IPS-15b (cell line): ENCODE results near the gene EARS2.

Experiments used
- H3K27me3 ChIP-seq: one replicate; pipeline ENCODE4 v1.6.1; 2013; ENCODE audit warnings: low read length; ENCODE audit not compliant: control insufficient read depth, insufficient read depth
- H3K36me3 ChIP-seq: one replicate; pipeline ENCODE4 v1.6.1; 2013; ENCODE audit warnings: low read length; ENCODE audit not compliant: control insufficient read depth, insufficient read depth
- H3K4me1 ChIP-seq: one replicate; pipeline ENCODE4 v1.6.1; 2013; ENCODE audit warnings: mild to moderate bottlenecking, low read length; ENCODE audit not compliant: control insufficient read depth, insufficient read depth
- H3K4me3 ChIP-seq: one replicate; pipeline ENCODE4 v1.5.1; 2013; ENCODE audit warnings: low read depth, low read length
- H3K9ac ChIP-seq: one replicate; pipeline ENCODE4 v1.6.1; 2013; ENCODE audit warnings: low read depth, mild to moderate bottlenecking, low read length
- H3K9me3 ChIP-seq: one replicate; pipeline ENCODE4 v1.6.1; 2013; ENCODE audit warnings: mild to moderate bottlenecking, low read length; ENCODE audit not compliant: control insufficient read depth, insufficient read depth

Gene EARS2

DNA sequence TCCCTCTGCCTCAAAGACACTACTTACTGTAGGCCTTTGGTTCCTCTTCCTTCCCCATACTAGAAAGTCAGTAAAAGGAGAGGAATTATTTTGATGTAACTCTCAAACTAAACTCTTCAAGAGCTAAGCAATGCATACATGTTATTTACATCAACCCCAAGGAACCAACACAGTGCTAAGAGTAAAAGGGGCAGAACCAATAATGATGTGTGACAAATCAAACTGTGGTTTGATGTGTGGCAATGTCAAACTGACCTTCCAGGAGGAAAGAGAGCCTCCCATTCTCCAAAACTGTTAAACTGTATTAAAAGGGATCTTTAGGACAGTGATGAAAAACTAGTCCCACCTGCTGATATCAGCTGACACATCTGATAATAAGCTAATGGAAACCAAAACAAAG, 23.2 kb upstream of the EARS2 start:
- Histone ChIP-seq H3K27me3 (no peaks in the 10 kb centered on the region), H3K36me3 (peaks cover 38% of the 10 kb centered on the region), H3K9ac (no peak overlapping the region), H3K4me3 (no peak overlapping the region), H3K4me1 (no peaks in the 10 kb centered on the region), H3K9me3 (no peaks in the 10 kb centered on the region)

DNA sequence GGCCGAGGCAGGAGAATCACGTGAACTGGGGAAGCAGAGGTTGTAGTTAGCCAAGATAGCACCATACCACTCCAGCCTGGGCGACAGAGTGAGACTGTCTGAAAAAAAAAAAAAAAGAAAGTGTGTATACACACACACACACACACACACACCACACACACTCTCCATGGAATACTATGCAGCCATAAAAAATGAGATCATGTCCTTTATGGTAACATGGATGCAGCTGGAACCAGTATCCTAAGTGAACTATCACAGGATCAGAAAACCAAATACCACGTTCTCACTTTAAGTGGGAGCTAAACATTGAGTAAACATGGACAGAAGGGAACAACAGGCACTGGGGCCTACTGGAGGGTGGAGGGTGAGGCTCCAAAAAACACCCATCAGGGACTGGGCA, 22.2 kb upstream of the EARS2 start:
- Histone ChIP-seq H3K9ac (no peak overlapping the region), H3K4me1 (no peaks in the 10 kb centered on the region), H3K27me3 (no peaks in the 10 kb centered on the region), H3K36me3 (peaks cover 33% of the 10 kb centered on the region), H3K9me3 (no peaks in the 10 kb centered on the region), H3K4me3 (no peak overlapping the region)

DNA sequence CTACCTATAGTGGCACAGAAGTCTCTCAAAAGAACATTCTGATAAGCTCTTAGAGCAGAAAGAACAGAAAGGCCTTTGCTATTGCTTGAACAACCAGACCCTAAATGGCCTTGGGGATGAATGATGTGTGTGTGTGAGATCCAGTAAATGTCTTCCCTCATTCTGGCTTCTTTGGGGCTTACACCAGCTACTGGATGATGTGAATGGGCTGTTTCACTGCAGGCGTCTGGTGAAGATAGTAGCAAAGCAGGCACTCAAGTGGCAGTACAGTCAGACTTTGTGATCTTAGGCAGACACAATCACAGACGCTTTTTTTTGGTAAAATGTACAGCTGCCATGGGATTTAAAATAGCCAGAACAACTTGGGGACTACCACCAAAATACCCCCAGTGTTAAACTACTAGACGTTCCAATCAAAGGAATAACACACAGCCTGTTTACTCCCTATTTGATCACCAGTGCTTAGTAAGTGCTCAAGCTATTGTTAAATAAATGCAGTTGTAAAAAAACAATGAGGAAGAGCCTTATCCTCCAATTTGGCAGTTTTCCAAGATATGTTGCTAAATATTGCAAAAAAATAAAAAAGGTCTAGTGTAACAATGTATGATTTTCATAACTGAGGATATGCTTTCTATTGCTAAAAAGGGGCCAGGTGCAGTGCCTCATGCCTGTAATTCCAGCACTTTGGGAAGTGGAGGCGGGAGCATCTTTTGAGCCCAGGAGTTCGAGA, 21.1 kb upstream of the EARS2 start:
- H3K27me3 ChIP-seq: no peaks in the 10 kb centered on the region
- H3K9ac ChIP-seq: no peak overlapping the region
- no peaks in the 10 kb centered on the region for H3K9me3 ChIP-seq
- no peak overlapping the region for H3K4me3 ChIP-seq
- peaks cover 39% of the 10 kb centered on the region for H3K36me3 ChIP-seq
- no peaks in the 10 kb centered on the region for H3K4me1 ChIP-seq

DNA sequence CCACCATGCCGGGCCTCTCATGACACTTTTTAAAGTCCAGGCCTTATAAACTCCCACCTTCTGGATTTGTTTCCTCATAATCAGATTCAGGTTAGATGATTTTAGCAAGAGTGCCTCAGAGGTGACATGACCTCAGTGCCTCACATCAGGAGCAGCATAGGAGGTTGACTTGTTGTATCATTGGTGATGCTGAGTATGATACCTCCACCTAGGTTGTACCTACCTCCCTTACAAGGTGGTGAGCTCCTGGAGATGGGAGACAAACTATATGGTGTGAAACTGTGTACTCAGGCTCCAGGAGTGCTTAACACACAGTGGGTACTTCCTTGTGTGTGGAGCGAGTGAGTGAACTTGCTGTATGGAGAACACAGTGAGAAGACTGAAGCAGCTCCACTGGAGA, 20.3 kb upstream of the EARS2 start:
- no peak overlapping the region for H3K9ac ChIP-seq
- peaks cover 43% of the 10 kb centered on the region for H3K36me3 ChIP-seq
- no peaks in the 10 kb centered on the region for H3K27me3 ChIP-seq
- no peaks in the 10 kb centered on the region for H3K4me1 ChIP-seq
- no peaks in the 10 kb centered on the region for H3K9me3 ChIP-seq
- no peak overlapping the region for H3K4me3 ChIP-seq

DNA sequence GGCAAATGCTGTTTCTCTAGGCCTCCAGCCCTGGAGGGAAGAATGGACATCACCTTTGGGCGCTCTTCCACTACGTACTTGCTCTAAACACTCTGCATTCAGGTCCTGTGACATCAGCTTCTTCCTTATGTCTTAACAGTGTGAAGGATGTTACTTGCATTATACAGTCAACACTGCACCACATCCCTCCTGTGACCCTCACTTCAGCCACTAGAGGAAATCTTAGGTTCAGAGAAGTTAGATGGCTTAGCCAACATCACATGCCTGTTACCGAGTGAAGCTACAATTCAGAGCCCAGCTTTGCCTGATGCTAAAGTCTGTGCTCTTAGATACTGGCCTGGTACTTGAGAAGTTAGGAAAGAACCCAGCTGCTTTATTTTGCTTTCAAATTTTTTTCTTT, 18.7 kb upstream of the EARS2 start:
- H3K4me3 ChIP-seq: no peak overlapping the region
- no peaks in the 10 kb centered on the region for H3K4me1 ChIP-seq
- no peak overlapping the region for H3K9ac ChIP-seq
- no peaks in the 10 kb centered on the region for H3K9me3 ChIP-seq
- no peaks in the 10 kb centered on the region for H3K27me3 ChIP-seq
- H3K36me3 ChIP-seq: peaks cover 40% of the 10 kb centered on the region

DNA sequence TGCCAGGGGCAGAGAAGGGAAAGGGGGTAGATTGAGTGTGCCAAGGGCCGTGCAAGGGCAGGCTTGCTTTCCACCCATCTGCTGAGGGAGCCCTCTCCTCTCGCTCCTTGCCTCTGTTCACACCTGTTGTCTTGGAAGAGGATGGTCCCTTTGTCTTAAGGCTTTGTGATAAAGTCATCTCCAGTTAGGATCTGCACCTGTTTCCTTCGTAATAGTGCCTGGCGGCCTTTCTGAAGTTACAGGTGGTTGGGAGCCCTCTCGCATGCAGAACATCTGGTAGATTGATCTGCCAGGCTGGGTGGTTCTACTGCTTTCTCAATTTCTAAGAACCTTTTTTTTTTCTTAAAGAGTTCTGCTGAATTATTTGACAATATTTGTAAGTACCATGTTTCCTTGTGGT, 16.7 kb upstream of the EARS2 start:
- Histone ChIP-seq H3K4me1 (no peaks in the 10 kb centered on the region), H3K36me3 (peaks cover 37% of the 10 kb centered on the region), H3K9ac (no peak overlapping the region), H3K9me3 (no peaks in the 10 kb centered on the region), H3K27me3 (no peaks in the 10 kb centered on the region), H3K4me3 (no peak overlapping the region)

DNA sequence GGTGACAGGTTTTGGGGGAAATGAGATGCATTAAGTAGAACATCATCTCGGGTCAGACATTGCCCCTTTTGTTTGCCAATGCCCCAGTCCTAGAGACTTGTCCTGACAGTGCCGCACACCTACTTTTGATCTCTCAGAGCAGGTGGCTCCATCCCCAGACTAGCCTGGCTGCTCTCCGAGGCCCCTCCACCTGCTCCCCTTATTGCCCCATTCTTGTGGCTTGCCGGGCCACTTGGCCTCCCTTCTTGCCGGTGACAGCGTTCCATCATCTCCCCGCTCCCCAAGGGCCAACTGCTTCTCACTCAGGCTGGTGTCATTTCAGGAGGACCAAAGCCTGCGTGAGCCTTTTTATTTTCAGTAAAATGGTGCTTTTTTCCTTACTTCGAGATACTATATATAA, 15.2 kb upstream of the EARS2 start:
- Histone ChIP-seq H3K4me1 (no peaks in the 10 kb centered on the region), H3K36me3 (peaks cover 42% of the 10 kb centered on the region), H3K9me3 (no peaks in the 10 kb centered on the region)

DNA sequence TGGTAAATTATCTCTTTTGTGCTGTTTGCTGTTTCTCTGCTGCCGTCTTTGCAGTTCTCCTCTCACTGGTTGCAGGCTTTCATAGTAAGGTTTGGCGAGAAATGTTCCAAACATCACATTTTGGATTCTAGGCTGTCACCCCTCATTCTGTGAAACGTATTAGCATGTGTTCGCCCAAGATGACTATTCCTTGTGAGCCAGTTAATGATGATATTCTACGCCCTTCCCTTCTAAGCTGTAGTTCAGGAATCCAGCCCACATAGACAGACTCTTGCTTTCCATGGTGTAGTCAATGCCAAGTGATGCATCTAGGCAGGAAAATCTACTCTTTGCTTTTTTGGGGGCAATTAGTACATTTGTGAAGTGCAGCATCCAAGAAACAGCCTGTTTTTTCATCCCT, 14.7 kb upstream of the EARS2 start:
- H3K9ac ChIP-seq: no peak overlapping the region
- no peaks in the 10 kb centered on the region for H3K27me3 ChIP-seq
- H3K4me3 ChIP-seq: no peak overlapping the region
- H3K36me3 ChIP-seq: peaks cover 44% of the 10 kb centered on the region
- no peaks in the 10 kb centered on the region for H3K4me1 ChIP-seq
- H3K9me3 ChIP-seq: no peaks in the 10 kb centered on the region

More for the DNA sequence above, 15.2 kb upstream of the EARS2 start:
- Histone ChIP-seq H3K9ac (no peak overlapping the region), H3K27me3 (no peaks in the 10 kb centered on the region), H3K4me3 (no peak overlapping the region)

DNA sequence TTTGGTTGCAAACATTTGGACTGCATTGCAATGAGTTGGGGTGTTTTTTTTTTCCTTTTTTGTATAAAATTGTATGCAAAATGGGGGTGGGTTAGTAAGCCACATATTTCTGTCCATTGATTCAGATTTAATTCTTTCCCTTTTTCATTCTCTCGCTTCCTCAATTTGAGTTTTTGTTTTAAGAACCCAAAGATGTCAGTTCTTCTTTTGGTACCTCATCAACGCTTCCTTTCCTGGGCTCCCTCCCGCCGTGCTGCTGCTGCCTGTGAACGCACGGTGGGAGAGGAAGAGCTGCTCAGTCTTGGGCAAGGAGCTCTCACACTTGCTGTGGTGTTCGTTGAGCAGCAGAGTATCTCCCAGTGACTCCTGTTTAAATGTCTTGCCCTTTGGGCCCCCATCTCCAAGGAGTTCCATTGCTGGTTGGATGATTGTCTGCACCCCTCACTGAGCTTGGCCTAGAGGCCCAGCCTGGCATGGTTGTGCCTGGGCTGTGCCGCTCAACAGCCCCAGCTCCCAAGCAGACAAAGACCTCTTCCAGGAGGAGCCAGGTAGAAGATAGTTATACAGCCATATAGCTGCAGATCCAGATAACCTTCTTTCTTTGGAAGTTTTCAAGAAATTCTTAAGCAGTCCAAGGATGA, 14.0 kb upstream of the EARS2 start:
- Histone ChIP-seq H3K9ac (no peak overlapping the region), H3K4me1 (no peaks in the 10 kb centered on the region), H3K27me3 (no peaks in the 10 kb centered on the region), H3K4me3 (no peak overlapping the region), H3K36me3 (peaks cover 50% of the 10 kb centered on the region), H3K9me3 (no peaks in the 10 kb centered on the region)

DNA sequence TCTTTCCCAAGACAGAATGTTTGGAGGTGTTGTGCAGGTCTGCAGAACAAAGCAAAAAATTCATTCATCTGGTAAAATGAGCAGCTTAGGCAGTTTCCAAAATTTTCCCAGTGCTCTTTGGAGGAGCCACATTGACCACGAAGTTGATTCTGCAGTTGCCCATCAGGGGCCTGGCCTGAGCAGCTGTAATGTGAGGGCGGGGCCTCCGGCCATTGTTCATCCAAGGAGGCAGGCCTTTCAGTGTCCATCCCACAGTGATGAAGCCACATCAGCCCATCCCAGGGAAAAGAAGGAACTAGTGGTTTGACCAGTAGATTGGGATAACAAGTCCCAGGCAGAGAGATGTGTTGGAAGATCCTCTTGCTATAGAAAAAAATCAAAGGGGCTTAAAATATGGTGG, 10.5 kb upstream of the EARS2 start:
- no peak overlapping the region for H3K9ac ChIP-seq
- H3K27me3 ChIP-seq: no peaks in the 10 kb centered on the region
- no peak overlapping the region for H3K4me3 ChIP-seq
- no peaks in the 10 kb centered on the region for H3K4me1 ChIP-seq
- H3K36me3 ChIP-seq: peaks cover 64% of the 10 kb centered on the region
- H3K9me3 ChIP-seq: no peaks in the 10 kb centered on the region

DNA sequence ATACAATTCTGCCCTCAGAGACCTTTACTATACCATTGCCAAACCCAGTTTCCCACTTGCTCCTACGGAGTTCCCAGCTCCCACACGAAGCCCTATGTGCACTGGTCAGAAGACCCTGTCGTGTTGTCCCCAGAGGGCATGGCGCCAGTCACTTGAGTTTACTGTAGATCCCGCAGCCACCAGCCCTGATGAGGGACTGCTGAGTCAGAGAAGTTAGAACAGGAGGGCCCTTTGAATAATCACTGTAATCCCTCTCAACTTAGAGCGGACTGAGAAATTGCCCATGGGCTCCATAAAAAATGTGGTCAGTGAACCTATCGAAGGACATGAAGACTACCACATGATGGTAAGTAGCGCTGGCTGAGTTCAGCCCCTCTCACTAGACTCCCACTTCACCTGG, 9.6 kb upstream of the EARS2 start:
- Histone ChIP-seq H3K4me1 (no peaks in the 10 kb centered on the region), H3K27me3 (no peaks in the 10 kb centered on the region), H3K9me3 (no peaks in the 10 kb centered on the region), H3K36me3 (peaks cover 61% of the 10 kb centered on the region), H3K9ac (no peak overlapping the region), H3K4me3 (no peak overlapping the region)

DNA sequence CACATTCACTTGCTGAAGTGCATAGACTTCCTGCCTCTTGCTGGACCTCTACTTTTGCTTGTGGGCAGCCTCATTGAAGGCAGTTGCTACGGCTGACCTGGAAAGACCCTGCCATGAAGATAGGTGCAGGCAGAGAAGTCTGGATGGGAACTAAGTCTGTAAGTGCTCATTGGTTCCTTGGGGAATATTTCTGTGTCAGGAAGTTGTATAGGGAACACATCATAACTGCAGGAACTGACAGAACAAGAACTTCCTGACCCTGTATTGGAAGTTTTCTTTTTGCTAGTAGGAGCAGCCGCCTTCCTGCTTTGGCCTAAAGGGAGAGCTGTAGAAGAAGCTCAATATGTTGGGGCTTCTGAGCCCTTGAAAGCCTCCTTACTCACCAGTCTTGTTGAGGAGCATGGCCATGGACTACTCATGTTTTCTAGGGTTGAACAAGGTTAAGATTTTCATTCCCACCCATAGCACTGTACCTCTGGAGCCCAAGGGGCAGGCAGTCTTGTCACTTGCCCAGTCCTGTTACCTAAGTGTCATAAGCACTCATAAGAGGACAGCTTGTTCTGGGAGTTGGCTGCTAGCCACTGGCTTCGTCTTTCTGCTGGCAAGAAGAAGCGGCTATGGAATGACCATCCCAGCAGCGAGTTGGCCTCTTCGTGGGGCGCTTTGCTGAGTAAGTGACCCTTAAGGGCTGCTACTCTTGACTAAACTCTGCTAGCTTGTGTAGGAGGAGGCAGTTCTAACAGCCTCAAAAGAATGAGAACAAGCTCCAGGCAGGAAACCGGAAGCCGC, 7.6 kb upstream of the EARS2 start:
- Histone ChIP-seq H3K9me3 (no peaks in the 10 kb centered on the region), H3K36me3 (peaks cover 62% of the 10 kb centered on the region), H3K27me3 (no peaks in the 10 kb centered on the region)

More for the DNA sequence above, 7.6 kb upstream of the EARS2 start:
- Histone ChIP-seq H3K9ac (no peak overlapping the region), H3K4me3 (no peak overlapping the region), H3K4me1 (no peaks in the 10 kb centered on the region)
